Skeletal muscle cell (primary cell): Measurements from ENCODE around the gene WFIKKN2.
A peak's percentile ranks its signal among the peaks of the same experiment; 100 is the strongest.
"Not testable (repeated sequence)": the region's sequence is repeated elsewhere in the genome, so short reads cannot be mapped to it uniquely, and the experiment has no call there.

Experiments
- DNase-seq: peaks from one replicate; pipeline ENCODE4 v3.0.0-alpha.2; 2010; ENCODE audit warnings: low read depth
- H3K4me3 ChIP-seq: 2 replicates; pipeline ENCODE4 v1.5.1; 2011; ENCODE audit warnings: low read depth, mild to moderate bottlenecking, control low read depth, low read length, moderate library complexity

Gene WFIKKN2

GRCh38 chr17:50835301-50836234 is at the start of gene WFIKKN2:
WFIKKN2 (plus strand) TSS chr17:50835586; CDS start chr17:50835938, 352 bp downstream.
- peak within 1 kb of the TSS; percentile 24 for H3K4me3 ChIP-seq

GRCh38 chr17:50785946-50786570 is 49.3 kb upstream of the WFIKKN2 start:
- DNase-seq: peak; percentile 36

More at GRCh38 chr17:50835301-50836234, at the start of gene WFIKKN2:
- DNase-seq: no peak

GRCh38 chr17:50787106-50787505 is 48.3 kb upstream of the WFIKKN2 start:
- H3K4me3 ChIP-seq: no peak overlapping the region
- DNase-seq: no peak

More at GRCh38 chr17:50785946-50786570, 49.3 kb upstream of the WFIKKN2 start:
- H3K4me3 ChIP-seq: no peak overlapping the region

GRCh38 chr17:50790618-50791017 is 44.8 kb upstream of the WFIKKN2 start:
- no peak overlapping the region for H3K4me3 ChIP-seq
- DNase-seq: no peak

- no peak overlapping the region for H3K4me3 ChIP-seq
- no peak for DNase-seq
These were observed 43.3 kb upstream of the WFIKKN2 start for GRCh38 chr17:50792132-50792531.

GRCh38 chr17:50793007-50793406 is 42.4 kb upstream of the WFIKKN2 start:
- no peak for DNase-seq
- no peak overlapping the region for H3K4me3 ChIP-seq

GRCh38 chr17:50794361-50794760 is 41.0 kb upstream of the WFIKKN2 start:
- DNase-seq: no peak
- no peak overlapping the region for H3K4me3 ChIP-seq

GRCh38 chr17:50797135-50797810 is 38.1 kb upstream of the WFIKKN2 start:
- no peak overlapping the region for H3K4me3 ChIP-seq
- DNase-seq: no peak

- no peak overlapping the region for H3K4me3 ChIP-seq
- no peak for DNase-seq
These were observed 36.7 kb upstream of the WFIKKN2 start for GRCh38 chr17:50798424-50799288.

GRCh38 chr17:50799582-50799981 is 35.8 kb upstream of the WFIKKN2 start:
- no peak for DNase-seq
- no peak overlapping the region for H3K4me3 ChIP-seq

- no peak for DNase-seq
- no peak overlapping the region for H3K4me3 ChIP-seq
These were observed 35.1 kb upstream of the WFIKKN2 start for GRCh38 chr17:50800196-50800700.

- H3K4me3 ChIP-seq: no peak overlapping the region
- DNase-seq: no peak
These were observed 32.5 kb upstream of the WFIKKN2 start for GRCh38 chr17:50802609-50803571.

- DNase-seq: no peak
- no peak overlapping the region for H3K4me3 ChIP-seq
These were observed 31.7 kb upstream of the WFIKKN2 start for GRCh38 chr17:50803676-50804075.

- not testable (repeated sequence) for DNase-seq, H3K4me3 ChIP-seq
These were observed 30.5 kb upstream of the WFIKKN2 start for GRCh38 chr17:50804749-50805475.

GRCh38 chr17:50805486-50805885 is 29.9 kb upstream of the WFIKKN2 start:
- H3K4me3 ChIP-seq: no peak overlapping the region
- no peak for DNase-seq

- DNase-seq: no peak
- no peak overlapping the region for H3K4me3 ChIP-seq
These were observed 29.2 kb upstream of the WFIKKN2 start for GRCh38 chr17:50806141-50806643.

GRCh38 chr17:50807009-50807408 is 28.4 kb upstream of the WFIKKN2 start:
- DNase-seq: no peak
- no peak overlapping the region for H3K4me3 ChIP-seq
